Stimulated activated CD8-positive, alpha-beta memory T cell treated with anti-CD3 and anti-CD28 coated beads, Interleukin-7, amount 100 ng/mL, for 4 hours (primary cell): ENCODE data around the gene PRM3.
"Not testable (repeated sequence)": the region's sequence is repeated elsewhere in the genome, so short reads cannot be mapped to it uniquely, and the experiment has no call there.

Source experiments
- DNase-seq, 2 donors: peaks; one replicate each; pipeline ENCODE4 v3.0.0-alpha.2; 2020; ENCODE audit warnings: low read depth in 2 of 2

Gene PRM3

GRCh38 chr16:11303405-11304138, 30.1 kb upstream of the PRM3 start:
- DNase-seq, result no peak

- DNase-seq, result no peak
These were observed 29.5 kb upstream of the PRM3 start for GRCh38 chr16:11302977-11303376.

DNA sequence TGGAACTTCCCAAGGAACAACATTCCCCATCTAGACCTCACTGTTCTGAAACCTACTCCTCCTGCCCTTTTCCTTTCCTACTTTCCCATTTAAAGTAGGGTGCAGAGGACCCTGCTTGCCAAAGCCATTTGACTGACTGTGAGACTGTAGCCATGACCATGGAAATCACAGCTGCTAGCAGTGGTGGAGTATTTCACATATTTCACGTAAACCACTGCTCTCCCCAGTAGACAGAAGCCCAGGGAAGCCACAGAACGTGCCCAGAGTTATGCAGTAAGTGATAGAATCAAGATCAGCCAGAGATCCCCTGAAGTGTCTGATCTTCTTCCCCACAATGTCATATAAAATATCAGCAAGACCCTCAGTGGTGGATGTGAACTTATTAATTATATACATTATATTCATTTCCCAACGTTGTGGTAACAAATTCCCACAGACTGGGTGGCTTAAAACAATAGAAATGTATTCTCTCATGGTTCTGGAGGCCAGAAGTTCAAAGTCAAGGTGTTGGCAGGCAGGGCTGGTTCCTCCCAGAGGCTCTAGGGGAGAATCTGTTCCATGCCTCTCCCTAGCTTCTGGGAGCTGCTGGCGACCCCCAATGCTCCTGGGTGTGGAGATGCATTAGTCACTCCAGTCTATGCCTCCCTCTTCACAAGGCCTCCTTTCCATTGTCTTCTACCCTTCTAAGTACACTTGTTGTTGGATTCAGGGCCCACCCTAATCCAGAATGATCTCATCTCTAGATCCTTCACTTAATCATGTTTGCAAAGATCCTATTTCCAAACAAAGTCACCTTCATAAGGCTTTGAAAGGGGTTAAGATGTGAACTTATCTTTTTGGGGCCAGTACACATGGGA, 28.4 kb upstream of the PRM3 start:
- no peak for DNase-seq

- DNase-seq, result no peak
These were observed 27.1 kb upstream of the PRM3 start for GRCh38 chr16:11300560-11300892.

DNA sequence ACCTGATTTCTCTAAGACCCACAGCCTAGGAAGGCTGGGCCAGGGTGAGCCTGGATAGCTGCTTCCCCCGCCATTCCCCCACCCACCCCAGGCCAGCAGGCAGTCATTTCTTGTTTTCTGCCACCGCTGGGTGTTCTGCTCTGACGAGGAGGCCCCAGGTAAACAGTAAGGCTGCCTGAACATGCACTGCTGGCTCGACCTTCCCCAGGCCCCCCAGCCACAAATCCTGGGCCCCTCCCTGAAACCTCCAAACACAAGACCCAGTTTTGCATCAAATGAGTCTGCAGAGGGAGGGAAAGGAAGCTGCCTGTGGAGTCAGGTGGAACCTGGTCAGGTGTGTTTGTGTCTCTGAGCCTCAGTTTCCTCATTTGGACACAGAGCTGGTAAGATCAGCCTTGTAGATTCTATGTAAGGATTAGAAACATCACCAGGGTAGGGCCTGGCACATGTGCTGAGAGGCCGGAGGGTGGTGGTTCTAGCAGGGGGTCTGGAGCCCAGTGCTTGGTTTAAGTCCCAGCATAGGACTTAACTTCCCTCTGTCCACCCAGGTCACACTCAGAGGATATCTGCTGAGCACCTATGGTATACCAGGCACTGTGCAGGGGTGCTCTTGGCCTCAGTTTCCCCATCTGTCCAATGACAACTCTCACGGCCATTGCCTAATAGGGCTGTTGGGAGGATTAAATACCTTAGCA, 26.6 kb upstream of the PRM3 start:
- no peak for DNase-seq

DNA sequence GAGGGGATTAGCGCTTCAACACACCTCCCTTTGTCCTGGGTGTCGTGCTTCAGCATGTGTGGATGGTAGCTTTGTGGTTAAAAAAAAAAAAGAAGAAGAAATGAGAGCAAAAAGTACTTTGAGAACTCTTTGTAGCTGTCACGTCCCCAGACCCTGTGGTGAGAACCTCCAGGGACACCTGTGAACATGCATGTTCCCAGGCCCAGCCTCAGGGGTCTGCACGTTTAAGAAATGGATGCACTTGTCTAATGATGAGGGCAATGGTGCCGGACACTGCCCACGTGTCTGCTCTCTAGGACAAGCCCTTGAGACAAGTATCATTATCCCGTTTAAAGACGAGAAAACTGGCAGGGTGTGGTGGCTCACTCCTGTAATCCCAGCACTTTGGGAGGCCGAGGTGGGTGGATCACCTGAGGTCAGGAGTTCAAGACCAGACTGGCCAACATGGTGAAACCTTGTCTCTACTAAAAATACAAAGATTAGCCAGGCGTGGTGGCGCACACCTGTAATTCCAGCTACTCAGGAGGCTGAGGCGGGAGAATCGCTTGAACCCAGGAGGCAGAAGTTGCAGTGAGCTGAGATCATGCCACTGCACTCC, 25.6 kb upstream of the PRM3 start:
- not testable (repeated sequence) for DNase-seq

- no peak for DNase-seq
These were observed 24.9 kb upstream of the PRM3 start for GRCh38 chr16:11298143-11298900.

DNA sequence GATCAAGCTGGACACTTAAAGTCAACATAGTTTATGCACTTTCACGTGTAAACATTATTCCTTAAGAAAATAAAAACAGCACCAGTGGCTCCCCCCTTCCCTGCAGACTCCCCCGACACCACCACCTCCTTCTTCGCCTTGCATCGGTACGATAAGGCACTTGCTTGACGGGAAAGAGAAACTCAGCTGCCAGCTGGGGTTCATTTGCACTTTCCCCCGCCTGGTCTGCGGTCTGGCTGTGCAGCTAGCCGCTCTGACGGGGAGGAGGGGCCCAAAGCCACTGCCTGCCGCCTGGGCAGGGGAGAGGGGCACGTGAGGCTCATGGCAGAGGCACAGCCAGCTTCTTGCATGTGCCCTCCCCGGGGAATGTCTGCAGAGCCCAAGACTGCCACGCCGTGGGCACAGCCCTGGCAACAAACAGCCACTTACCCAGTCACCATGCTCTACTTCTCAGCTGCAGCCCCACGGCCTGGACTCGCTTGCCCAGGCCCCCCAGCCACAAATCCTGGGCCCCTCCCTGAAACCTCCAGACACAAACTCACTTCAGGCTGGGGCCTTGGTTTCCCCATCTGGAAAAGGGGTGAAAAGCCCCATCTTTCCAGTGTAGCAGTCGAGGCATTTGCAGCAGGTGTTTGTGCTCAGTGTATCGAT, 24.2 kb upstream of the PRM3 start:
- peak; percentile 53 to 61 for DNase-seq

DNA sequence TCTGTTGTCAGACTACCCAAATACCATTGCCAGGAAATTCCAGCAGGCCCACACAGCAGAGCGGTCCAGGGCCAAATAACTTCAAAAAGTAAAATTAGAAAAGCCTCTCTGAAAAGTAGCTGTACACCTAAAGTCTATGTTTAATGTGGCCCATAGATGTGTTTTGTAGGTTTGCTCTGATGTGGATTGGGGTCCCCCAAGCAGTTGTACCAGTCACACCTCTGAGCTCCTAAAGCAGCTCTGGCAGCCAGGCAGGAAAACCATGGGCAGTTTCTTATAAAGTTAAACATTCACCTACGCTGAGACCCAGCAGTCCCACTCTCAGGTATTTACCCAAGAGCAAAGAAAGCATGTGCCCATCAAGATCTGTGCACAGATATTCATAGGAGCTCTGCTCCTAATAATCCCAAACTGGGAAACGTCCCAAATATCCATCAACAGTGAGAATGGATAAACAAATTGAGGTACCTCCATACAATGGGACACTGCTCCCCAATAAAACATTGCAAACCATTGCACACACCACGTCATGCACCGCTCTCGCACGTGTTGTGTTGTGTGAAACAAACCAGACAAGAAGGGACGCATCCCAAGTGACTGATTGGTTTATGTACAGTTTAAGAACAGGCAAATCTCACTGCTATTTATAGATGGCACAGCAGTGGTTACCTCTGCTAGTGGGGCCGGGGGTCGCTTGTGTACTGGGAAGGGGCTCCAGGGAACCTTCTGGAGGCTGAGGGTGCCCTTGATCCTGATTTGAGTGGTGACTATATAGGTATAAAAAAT, 23.5 kb upstream of the PRM3 start:
- no peak for DNase-seq

DNA sequence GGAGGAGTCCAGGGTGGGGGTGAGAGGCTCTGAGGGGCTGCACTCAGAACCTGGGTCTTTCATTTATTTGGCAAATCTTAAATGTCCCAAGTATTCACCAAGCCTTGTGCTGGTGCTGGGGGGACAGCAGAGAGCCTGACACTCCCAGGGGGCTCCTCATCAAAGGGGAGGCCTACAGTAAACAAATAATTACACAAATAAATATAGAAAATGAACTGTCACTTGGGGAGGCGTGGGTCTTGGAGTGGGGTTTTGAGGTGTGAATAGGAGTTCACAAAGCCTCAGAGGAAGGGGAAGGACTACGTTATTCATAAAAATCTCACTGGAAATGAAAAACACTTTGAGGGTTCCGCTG, 22.9 kb upstream of the PRM3 start:
- no peak for DNase-seq

DNA sequence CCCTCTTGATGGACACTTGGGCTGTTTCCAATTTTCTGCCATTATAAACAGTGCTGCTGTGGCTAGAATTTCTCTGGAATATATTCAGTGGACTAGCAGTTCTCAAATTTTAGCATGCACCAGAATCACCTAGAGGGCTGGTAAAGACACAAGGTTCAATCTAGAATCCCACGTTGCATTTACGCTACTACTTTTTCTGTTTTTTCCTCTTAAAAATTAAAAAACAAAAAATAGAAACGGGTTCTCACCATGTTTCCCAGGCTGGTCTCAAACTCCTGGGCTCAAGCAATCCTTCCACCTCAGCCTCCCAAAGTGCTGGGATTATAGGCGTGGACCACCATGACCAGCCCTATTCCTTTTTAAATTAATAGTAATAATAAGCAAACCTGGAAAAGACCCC, 22.2 kb upstream of the PRM3 start:
- no peak for DNase-seq

- no peak for DNase-seq
These were observed 18.8 kb upstream of the PRM3 start for GRCh38 chr16:11292076-11292748.

GRCh38 chr16:11291091-11291703, 17.8 kb upstream of the PRM3 start:
- no peak for DNase-seq

DNA sequence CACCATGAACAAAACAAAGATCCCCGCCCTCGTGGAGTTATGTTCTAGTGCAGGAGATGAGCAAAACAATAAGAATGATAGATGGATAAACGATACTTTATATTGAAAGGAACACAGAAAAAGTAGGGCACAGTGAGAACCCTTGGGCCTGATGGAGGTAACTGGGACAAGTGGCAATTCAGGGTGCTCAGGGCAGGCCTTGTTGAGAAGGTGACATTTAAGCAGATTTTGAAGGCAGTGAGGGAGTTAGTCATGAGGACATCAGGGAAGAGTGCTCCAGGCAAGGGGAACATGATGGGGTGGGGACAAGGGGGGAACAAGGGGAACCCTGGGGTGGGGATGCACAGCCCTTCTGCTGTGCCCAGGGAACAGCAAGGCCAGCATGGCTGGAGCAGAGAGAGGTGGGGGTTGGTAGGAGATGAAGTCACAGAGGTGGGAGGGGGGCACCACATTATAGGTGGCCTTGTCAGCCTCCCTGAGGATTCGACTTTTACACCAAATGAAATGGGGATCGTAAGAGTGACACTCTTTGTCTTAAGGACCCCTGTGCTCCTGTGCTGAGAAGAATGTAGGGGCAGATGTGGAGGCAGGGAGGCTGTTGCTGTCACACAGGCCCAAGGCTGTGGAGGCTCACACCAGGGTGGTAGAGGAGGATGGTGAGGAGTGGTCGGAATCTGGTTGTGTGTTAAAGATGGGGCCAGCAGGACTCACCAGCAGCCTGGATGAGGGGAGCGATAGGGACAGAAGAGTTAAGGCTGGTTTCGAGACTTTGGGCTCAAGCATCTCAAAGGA, 16.9 kb upstream of the PRM3 start:
- DNase-seq, result no peak

DNA sequence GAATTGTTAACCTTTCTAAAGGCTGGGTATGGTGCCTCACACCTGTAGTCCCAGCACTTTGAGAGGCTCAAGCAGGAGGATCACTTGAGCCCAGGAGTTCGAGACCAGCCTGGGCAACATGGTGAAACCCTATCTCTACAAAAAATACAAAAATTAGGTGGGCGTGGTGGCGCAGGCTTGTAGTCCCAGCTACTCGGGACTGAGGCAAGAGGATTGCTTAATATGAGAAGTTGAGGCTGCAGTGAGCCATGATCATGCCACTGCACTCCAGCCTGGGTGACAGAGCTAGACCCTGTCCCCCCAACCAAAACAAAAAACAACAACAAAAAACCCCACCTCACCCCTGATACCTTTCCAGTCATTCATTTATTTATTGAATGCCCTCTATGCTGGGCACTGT, 16.3 kb upstream of the PRM3 start:
- not testable (repeated sequence) for DNase-seq

- no peak for DNase-seq
These were observed 15.8 kb upstream of the PRM3 start for GRCh38 chr16:11289202-11289601.

- no peak for DNase-seq
These were observed 12.4 kb upstream of the PRM3 start for GRCh38 chr16:11285842-11286241.

DNA sequence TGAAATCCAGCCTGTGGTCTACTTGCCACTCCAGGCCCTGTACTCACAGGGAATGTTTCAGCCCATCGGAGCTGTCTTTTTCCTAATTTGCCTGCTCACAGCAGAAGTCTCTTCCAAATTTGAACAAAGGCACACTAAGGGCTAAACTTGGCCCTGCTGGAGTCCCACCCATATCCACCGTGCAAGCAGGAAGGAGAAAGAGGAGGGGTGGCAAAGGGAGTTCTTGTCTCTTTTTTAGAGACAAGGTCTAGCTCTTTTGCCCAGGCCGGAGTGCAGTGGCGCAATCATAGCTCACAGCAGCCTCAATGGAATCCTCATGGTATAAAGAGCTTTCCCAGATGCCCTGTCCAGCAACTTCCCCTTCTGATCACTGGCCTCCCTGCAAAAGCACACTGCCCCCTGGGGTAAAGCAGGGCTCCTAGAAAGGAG, 10.4 kb upstream of the PRM3 start:
- DNase-seq, result no peak
